H1 (cell line): ENCODE results near the gene SAFB2. TPM values are rescaled to one million over a fixed set of nuclear protein-coding genes. Genes with fewer than 3 reads are reported as not detected.

Source experiments
- CTCF ChIA-PET: fragments of 300-600 bp; sonication (Branson Sonifier 250); formaldehyde crosslinking; loops from one replicate; lab custom pipeline; 2021; ENCODE audit not compliant: partially characterized antibody; lab: Charles Lee
- POLR2A ChIA-PET: fragments of 300-600 bp; sonication (Branson Sonifier 250); formaldehyde crosslinking; loops from one replicate; lab custom pipeline; 2021; ENCODE audit warnings: inconsistent platforms; ENCODE audit not compliant: partially characterized antibody; lab: Charles Lee
- DNase-seq, 2 experiments: peaks; one replicate each; pipeline versions ENCODE4 v3.0.0 to v3.0.0-alpha.2; 2010 to 2022; ENCODE audit warnings: low spot score in 2 of 2, low read depth in 1 of 2, mixed read lengths in 1 of 2
- FAIRE-seq: peaks from 2 replicates; lab custom pipeline; 2011; peaks lifted over from hg19 to GRCh38; lab: Jason Lieb, UNC
- H2AFZ ChIP-seq: 2 replicates; pipeline ENCODE4 v1.8.1; 2012; ENCODE audit warnings: low read length, inconsistent platforms
- H2AK5ac ChIP-seq: 2 replicates; pipeline ENCODE4 v1.6.1; 2013; ENCODE audit warnings: low read depth, low read length
- H2BK120ac ChIP-seq: replicated peaks from 2 replicates; pipeline ENCODE3; 2013; ENCODE audit warnings: low read depth, low read length, inconsistent platforms
- H2BK12ac ChIP-seq: 2 replicates; pipeline ENCODE4 v1.6.1; 2013; ENCODE audit warnings: low read depth, low read length
- H2BK15ac ChIP-seq: 2 replicates; pipeline ENCODE4 v1.6.1; 2013; ENCODE audit warnings: low read length
- H2BK20ac ChIP-seq: 2 replicates; pipeline ENCODE4 v1.6.1; 2013; ENCODE audit warnings: low read length
- H2BK5ac ChIP-seq: 2 replicates; pipeline ENCODE4 v1.6.1; 2013; ENCODE audit warnings: low read depth, low read length
- H3K14ac ChIP-seq: 2 replicates; pipeline ENCODE4 v1.6.1; 2013; ENCODE audit warnings: inconsistent platforms; ENCODE audit not compliant: insufficient read length
- H3K18ac ChIP-seq: 2 replicates; pipeline ENCODE4 v1.6.1; 2013; ENCODE audit warnings: low read length; ENCODE audit errors: extremely low read depth
- H3K23ac ChIP-seq: 2 replicates; pipeline ENCODE4 v1.6.1; 2013; ENCODE audit warnings: inconsistent platforms; ENCODE audit not compliant: insufficient read length
- H3K23me2 ChIP-seq: 2 replicates; pipeline ENCODE4 v1.6.1; 2013; ENCODE audit warnings: low read depth, low read length
- H3K27ac ChIP-seq: 2 replicates; pipeline ENCODE4 v1.6.1; 2011; ENCODE audit warnings: low read depth, low read length, inconsistent platforms
- H3K27me3 ChIP-seq, 4 experiments: replicated peaks in 1 of 4; 1 replicate in 1 of 4; 2 replicates in 3 of 4; pipeline versions ENCODE4 v1.6.1 to v1.8.1; 2011 to 2013; ENCODE audit warnings: low read length in 3 of 4, mild to moderate bottlenecking in 3 of 4, inconsistent platforms in 2 of 4, mixed read lengths in 2 of 4, moderate library complexity in 1 of 4; ENCODE audit not compliant: control insufficient read depth in 3 of 4, insufficient read depth in 3 of 4; ENCODE audit errors: extremely low read depth in 1 of 4
- H3K36me3 ChIP-seq, 4 experiments: 2 replicates each; pipeline versions ENCODE4 v1.6.1 to v1.8.1; 2011 to 2013; ENCODE audit warnings: mild to moderate bottlenecking in 4 of 4, low read length in 3 of 4, moderate library complexity in 2 of 4, control low read depth in 1 of 4, inconsistent platforms in 1 of 4; ENCODE audit not compliant: insufficient read depth in 4 of 4, control insufficient read depth in 2 of 4
- H3K4ac ChIP-seq: replicated peaks from 2 replicates; pipeline ENCODE3; 2013; ENCODE audit warnings: low read length, low read depth, mixed read lengths, inconsistent platforms; ENCODE audit not compliant: insufficient read length
- H3K4me1 ChIP-seq, 4 experiments: replicated peaks in 1 of 4; 1 replicate in 1 of 4; 2 replicates in 3 of 4; pipeline versions ENCODE4 v1.6.1 to v1.8.1; 2011 to 2013; ENCODE audit warnings: low read length in 3 of 4, inconsistent platforms in 2 of 4, mixed read lengths in 1 of 4; ENCODE audit not compliant: insufficient read depth in 4 of 4, control insufficient read depth in 3 of 4
- H3K4me2 ChIP-seq, 2 experiments: 2 replicates each; pipeline versions ENCODE4 v1.6.1 to v1.8.1; 2011 to 2013; ENCODE audit warnings: low read depth in 2 of 2, low read length in 2 of 2, control low read depth in 1 of 2, inconsistent platforms in 1 of 2, mild to moderate bottlenecking in 1 of 2; ENCODE audit not compliant: insufficient read depth in 1 of 2
- H3K4me3 ChIP-seq, 4 experiments: fragments of 200-600, 300-600 bp in 1 of 4; sonication (generic), shearing (Covaris generic), sonication (Bioruptor Twin) in 1 of 4; 2 replicates each; pipeline versions ENCODE4 v1.5.1 to v1.8.1; 2011 to 2016; ENCODE audit warnings: low read length in 4 of 4, low read depth in 3 of 4, control low read depth in 2 of 4, inconsistent platforms in 2 of 4, mild to moderate bottlenecking in 2 of 4, mixed read lengths in 1 of 4, moderate library complexity in 1 of 4; ENCODE audit not compliant: insufficient read depth in 2 of 4; ENCODE audit errors: extremely low read depth in 1 of 4
- H3K56ac ChIP-seq: replicated peaks from 2 replicates; pipeline ENCODE3; 2013; ENCODE audit warnings: low read depth, mild to moderate bottlenecking, mixed read lengths, low read length, inconsistent platforms; ENCODE audit not compliant: insufficient read length
- H3K79me1 ChIP-seq: 2 replicates; pipeline ENCODE4 v1.6.1; 2013; ENCODE audit warnings: low read depth, low read length, control low read depth
- H3K79me2 ChIP-seq, 2 experiments: 2 replicates each; pipeline versions ENCODE4 v1.6.1 to v1.8.1; 2012 to 2013; ENCODE audit warnings: low read length in 2 of 2, mild to moderate bottlenecking in 2 of 2, inconsistent platforms in 1 of 2; ENCODE audit not compliant: insufficient read depth in 2 of 2, control insufficient read depth in 1 of 2
- H3K9ac ChIP-seq, 4 experiments: replicated peaks in 1 of 4; 1 replicate in 1 of 4; 2 replicates in 3 of 4; pipeline versions ENCODE4 v1.6.1 to v1.8.1; 2011 to 2013; ENCODE audit warnings: low read depth in 3 of 4, low read length in 3 of 4, control low read depth in 2 of 4, mild to moderate bottlenecking in 2 of 4, moderate library complexity in 2 of 4, inconsistent platforms in 1 of 4; ENCODE audit errors: extremely low read depth in 1 of 4
- H3K9me3 ChIP-seq, 2 experiments: 2 replicates each; pipeline versions ENCODE4 v1.6.1 to v1.8.1; 2012 to 2013; ENCODE audit warnings: mild to moderate bottlenecking in 2 of 2, moderate library complexity in 2 of 2, control low read depth in 1 of 2, inconsistent platforms in 1 of 2, low read depth in 1 of 2, low read length in 1 of 2, mixed read lengths in 1 of 2; ENCODE audit not compliant: insufficient read depth in 2 of 2
- H4K20me1 ChIP-seq, 2 experiments: replicated peaks in 1 of 2; 2 replicates each; pipeline versions ENCODE3 to v1.8.1; 2011 to 2013; ENCODE audit warnings: inconsistent platforms in 2 of 2, low read length in 2 of 2, mild to moderate bottlenecking in 1 of 2; ENCODE audit not compliant: insufficient read depth in 2 of 2, control insufficient read depth in 1 of 2
- H4K5ac ChIP-seq: 2 replicates; pipeline ENCODE4 v1.6.1; 2013; ENCODE audit warnings: low read length, low read depth, mixed read lengths, inconsistent platforms; ENCODE audit not compliant: insufficient read length
- H4K8ac ChIP-seq: 2 replicates; pipeline ENCODE4 v1.8.0; 2013; ENCODE audit warnings: mild to moderate bottlenecking, moderate library complexity, low read length, inconsistent platforms; ENCODE audit not compliant: insufficient read depth; ENCODE audit errors: extremely low read depth
- H4K91ac ChIP-seq: replicated peaks from 2 replicates; pipeline ENCODE3; 2013; ENCODE audit warnings: low read length, mixed read lengths, inconsistent platforms; ENCODE audit not compliant: insufficient read length
- BACH1 ChIP-seq: IDR thresholded peaks from 2 replicates; pipeline ENCODE4 v1.6.1; 2012; ENCODE audit warnings: low read length, improper control_type of control experiment
- CTCF ChIP-seq, 3 experiments: IDR thresholded peaks; 1 replicate in 2 of 3; 2 replicates in 1 of 3; pipeline versions ENCODE4 v1.5.1 to v1.6.1; 2011; ENCODE audit warnings: low read length in 3 of 3, mild to moderate bottlenecking in 3 of 3, inconsistent platforms in 2 of 3, low read depth in 1 of 3, moderate library complexity in 1 of 3; ENCODE audit not compliant: insufficient read depth in 1 of 3; ENCODE audit errors: control extremely low read depth in 1 of 3
- POLR2AphosphoS5 ChIP-seq: IDR thresholded peaks from 2 replicates; pipeline ENCODE4 v1.6.1; 2011; ENCODE audit warnings: low read depth, low read length
- RXRA ChIP-seq: IDR thresholded peaks from 2 replicates; pipeline ENCODE4 v1.6.1; 2011; ENCODE audit warnings: low read depth, mild to moderate bottlenecking, low read length, moderate library complexity; ENCODE audit not compliant: insufficient read depth
- whole genome bisulfite sequencing, 2 experiments: shearing (Covaris generic) in 1 of 2; methylation state at CpG; one replicate each; pipeline versions ENCODE4 v1.1.6 to v1.1.7; 2013 to 2015; ENCODE audit warnings: low lambda C conversion rate in 2 of 2, mixed read lengths in 2 of 2, inconsistent platforms in 1 of 2, low coverage in 1 of 2, missing lambda C conversion rate in 1 of 2; ENCODE audit not compliant: insufficient replicate concordance in 2 of 2, insufficient coverage in 1 of 2, insufficient read length in 1 of 2; ENCODE audit errors: extremely low coverage in 1 of 2, missing lambda C conversion rate in 1 of 2; 5-methylcytosine and 5-hydroxymethylcytosine counted together
- polyA plus RNA-seq, 7 experiments: library from polyadenylated mRNA; depleted of rRNA in 3 of 7; stranded (reverse) in 5 of 7; unstranded in 2 of 7; fragments of >200 nt in 5 of 7; fragments of 200-250 nt in 2 of 7; gene quantifications; 1 replicate in 5 of 7; 2 replicates in 1 of 7; 4 replicates in 1 of 7; pipeline versions ENCODE4 v1.2.1 to v1.2.3, GENCODE V29; 2011 to 2013; ENCODE audit warnings: missing spikeins in 2 of 7, mixed read lengths in 2 of 7
- total RNA-seq: library from RNA; stranded (reverse); fragmentation: NEBNext Ultra II Directional; extraction: Animal tissue kit (Norgen Biotek cat#: 25700); gene quantifications from 2 replicates; pipeline ENCODE4 v1.2.1, GENCODE V29; 2021

The SAFB2 gene
- total and polyA plus RNA-seq, 2 of the 8 experiments (the other 6 are each of a cell fraction or from before 2014, with no cell fraction given), result 14.8 to 63.8 TPM

DNA sequence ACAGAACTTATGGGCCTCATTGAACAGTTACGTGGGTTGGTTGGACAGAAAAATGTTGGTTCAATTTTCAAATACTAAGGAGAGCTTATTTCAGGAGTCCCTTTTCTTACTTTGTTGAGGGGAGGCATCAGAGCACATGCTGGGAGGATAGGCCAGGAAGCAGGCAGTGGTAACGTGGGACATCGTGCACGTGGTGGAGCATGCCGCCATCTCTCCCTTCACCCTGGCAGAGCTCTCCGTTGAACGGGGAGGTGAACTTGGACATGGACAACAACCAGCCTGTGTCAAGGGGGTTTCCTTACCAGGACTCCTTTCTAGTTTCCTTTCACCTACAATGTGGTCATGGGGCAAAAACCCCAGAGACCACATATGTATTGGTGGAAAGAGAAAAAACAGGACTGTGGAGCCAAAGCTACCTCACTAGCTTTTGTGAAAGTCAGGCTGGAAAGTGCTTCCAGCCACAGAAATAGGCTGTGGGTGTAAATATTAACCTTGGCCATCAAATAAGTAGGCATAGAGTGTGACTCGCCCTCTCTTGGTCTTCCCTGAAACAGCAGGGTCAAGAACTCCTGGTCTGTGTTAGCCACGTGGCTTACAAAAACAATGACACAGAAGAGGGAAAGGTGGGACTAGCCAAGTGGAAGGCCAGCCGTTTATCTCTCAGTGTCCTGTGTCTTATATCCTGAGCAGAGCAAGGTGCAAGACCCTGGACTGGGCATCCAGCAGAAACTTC lies 43.4 kb upstream of the SAFB2 start:
- H3K23ac ChIP-seq, result no peak overlapping the region
- no peak overlapping the region for H3K18ac ChIP-seq
- H3K36me3 ChIP-seq, result peaks cover 45 to 86% (median 66%) of the 10 kb centered on the region in 4 experiments
- no peak overlapping the region for H3K4me3 ChIP-seq
- peaks cover 0 to 9% (median 5%) of the 10 kb centered on the region in 4 experiments; a peak in 5 of 7 replicates for H3K4me1 ChIP-seq
- H2AFZ ChIP-seq, result no peak overlapping the region
- no peaks in the 10 kb centered on the region for H3K23me2 ChIP-seq
- no peaks in the 10 kb centered on the region for H3K27me3 ChIP-seq
- no peak overlapping the region for H4K5ac ChIP-seq
- 0 out of 2 replicates have a peak, but pooled peaks cover 3% of the 10 kb centered on the region for H3K79me1 ChIP-seq
- no peak overlapping the region; the same call in 1 of the 2 replicates for H4K8ac ChIP-seq
- no peak overlapping the region for H4K91ac ChIP-seq
- H3K4ac ChIP-seq, result no peak overlapping the region
- CTCF ChIA-PET, result interaction anchor here (0.8 to 2.3 kb wide), 8 partner anchors 10 to 283 kb away, joined by 3 to 11 read pairs (median 3); partner anchors contain the start of gene RPL36
- POLR2A ChIA-PET, result interaction anchor here (0.8 to 4.1 kb wide), 9 partner anchors 8 to 52 kb away, joined by 3 to 17 read pairs (median 4); partner anchors contain the start of genes SAFB and SAFB2
- WGBS, 2 experiments, result 91% methylated on average over 10 of the region's 10 CpGs; no CpG with 5 or more reads in 1 of the 2 experiments
- H3K14ac ChIP-seq, result no peak overlapping the region
- TF ChIP-seq POLR2AphosphoS5 (peak; percentile 22; the same call in 1 of the 2 replicates), RXRA (no peak), BACH1 (0 out of 2 replicates have a peak, but pooled peaks have one; percentile 7), CTCF (IDR thresholded peaks at IDR 0.05; ENCODE audit: control extremely low read depth in 1 of 3, insufficient read depth in 1 of 3, low read depth in 1 of 3, low read length in 3 of 3) (peak in 1 of 3 experiments; percentile 15; a peak in 1 of 4 replicates)
- TF ChIP-seq, all 59 proteins: peak for 3
- H2BK5ac ChIP-seq, result no peak overlapping the region
- H2BK20ac ChIP-seq, result no peak overlapping the region
- H3K27ac ChIP-seq, result no peak overlapping the region
- no peak overlapping the region for H3K56ac ChIP-seq
- peaks cover 3 to 12% of the 10 kb centered on the region in 2 experiments for H4K20me1 ChIP-seq
- no peak overlapping the region for H2BK12ac ChIP-seq
- H2AK5ac ChIP-seq, result no peak overlapping the region
- H3K9ac ChIP-seq, result no peak overlapping the region
- FAIRE-seq (no peak), DNase-seq (no peak)
- H2BK120ac ChIP-seq, result no peak overlapping the region
- no peaks in the 10 kb centered on the region for H3K79me2 ChIP-seq
- H2BK15ac ChIP-seq, result no peak overlapping the region
- no peaks in the 10 kb centered on the region for H3K9me3 ChIP-seq
- H3K4me2 ChIP-seq, result no peak overlapping the region
